IMR-90 (cell line): ENCODE data around the gene INHBC. TPM values are rescaled to one million over a fixed set of nuclear protein-coding genes. Genes with fewer than 3 reads are reported as not detected.

Experiments used
- MAFK ChIP-seq: IDR thresholded peaks from 2 replicates; pipeline ENCODE4 v1.6.1; 2012; ENCODE audit warnings: low read depth, low read length, improper control_type of control experiment
- POLR2A ChIP-seq: IDR thresholded peaks from 2 replicates; pipeline ENCODE4 v1.6.1; 2012; ENCODE audit warnings: mild to moderate bottlenecking, low read depth, low read length
- RCOR1 ChIP-seq: IDR thresholded peaks from 2 replicates; pipeline ENCODE4 v1.6.1; 2012; ENCODE audit warnings: mild to moderate bottlenecking, low read length, improper control_type of control experiment; ENCODE audit not compliant: insufficient replicate concordance
- polyA plus RNA-seq, 3 experiments: library from polyadenylated mRNA; depleted of rRNA; stranded (reverse); fragments of >200 nt; gene quantifications; 2 replicates each; pipeline ENCODE4 v1.2.3, GENCODE V29; 2012; ENCODE audit warnings: low replicate concordance in 1 of 3
- total RNA-seq: library from RNA; depleted of rRNA; stranded (reverse); fragments of >200 nt; gene quantifications from 2 replicates; pipeline ENCODE4 v1.2.3, GENCODE V29; 2012
- TF ChIP-seq, protein P1 (sequence below): fragments of 150-350 bp; IDR thresholded peaks from 2 replicates; pipeline ENCODE4 v1.6.1; 2016; ENCODE audit warnings: low read depth, mild to moderate bottlenecking, low read length, moderate library complexity, borderline replicate concordance

INHBC gene
- total and polyA plus RNA-seq, 2 of the 4 experiments (the other 2 are of a cell fraction): 0.09 TPM; not detected in 1

DNA sequence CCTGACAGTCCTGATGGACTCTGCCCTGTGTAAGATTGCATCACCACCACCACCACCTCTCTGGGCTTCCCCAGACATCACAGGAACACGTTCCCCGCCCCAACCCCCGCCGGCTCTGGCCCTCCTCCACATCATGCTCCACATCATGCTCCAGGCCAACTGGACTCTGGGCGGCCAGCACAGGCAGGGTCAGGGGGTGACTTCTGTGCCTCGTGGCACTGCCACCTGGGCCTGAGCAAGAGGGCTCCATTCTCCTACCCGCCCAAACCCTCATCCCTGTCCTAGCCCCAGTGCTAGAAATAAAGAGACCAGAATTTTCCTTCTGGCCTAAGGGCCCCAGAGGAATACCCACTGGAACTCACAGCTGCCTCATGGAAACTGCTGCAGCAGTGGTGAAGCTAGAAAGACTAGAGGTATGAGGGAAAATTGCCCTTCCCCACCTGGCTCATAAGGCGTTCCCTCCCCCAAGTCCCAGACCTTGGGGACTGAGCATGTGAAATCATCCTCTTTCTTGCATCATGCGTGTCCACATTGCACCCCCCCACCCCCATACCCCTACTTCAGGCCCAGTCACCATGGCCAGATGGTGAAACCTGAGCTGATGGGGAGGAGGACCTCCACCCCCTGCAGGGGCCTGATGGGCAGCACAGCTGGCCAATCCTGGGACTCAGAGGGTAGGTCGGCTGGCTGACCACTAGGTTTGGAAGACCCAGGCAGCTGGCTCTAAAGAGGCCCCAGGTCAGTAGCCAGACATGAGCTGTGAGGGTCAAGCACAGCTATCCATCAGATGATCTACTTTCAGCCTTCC is 20.2 kb downstream of the INHBC start, which contains the start of gene INHBE (continued):
- TF ChIP-seq, protein P1, sequence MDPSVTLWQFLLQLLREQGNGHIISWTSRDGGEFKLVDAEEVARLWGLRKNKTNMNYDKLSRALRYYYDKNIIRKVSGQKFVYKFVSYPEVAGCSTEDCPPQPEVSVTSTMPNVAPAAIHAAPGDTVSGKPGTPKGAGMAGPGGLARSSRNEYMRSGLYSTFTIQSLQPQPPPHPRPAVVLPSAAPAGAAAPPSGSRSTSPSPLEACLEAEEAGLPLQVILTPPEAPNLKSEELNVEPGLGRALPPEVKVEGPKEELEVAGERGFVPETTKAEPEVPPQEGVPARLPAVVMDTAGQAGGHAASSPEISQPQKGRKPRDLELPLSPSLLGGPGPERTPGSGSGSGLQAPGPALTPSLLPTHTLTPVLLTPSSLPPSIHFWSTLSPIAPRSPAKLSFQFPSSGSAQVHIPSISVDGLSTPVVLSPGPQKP: no peak
- TF ChIP-seq MAFK (no peak), POLR2A (no peak), RCOR1 (peak; percentile 43)
